Prostate gland (tissue), 2 donors: Measurements from ENCODE around the gene SMPD3. TPM values are rescaled to one million over a fixed set of nuclear protein-coding genes. Genes with fewer than 3 reads are reported as not detected.

Experiments
- DNase-seq: peaks from one replicate; pipeline ENCODE4 v3.0.0-alpha.2; 2019; ENCODE audit warnings: low spot score
- H3K27ac ChIP-seq, 2 donors: fragments of 200-600 bp; sonication (generic); 2 replicates each; pipeline ENCODE4 v1.5.1; 2017 to 2019
- H3K27me3 ChIP-seq: fragments of 200-600 bp; sonication (generic); replicated peaks from 2 replicates; pipeline ENCODE4 v1.5.1; 2019; ENCODE audit not compliant: insufficient read depth
- H3K36me3 ChIP-seq, 2 donors: fragments of 200-600 bp; sonication (generic); 1 replicate in 1 of 2; 2 replicates in 1 of 2; pipeline versions ENCODE4 v1.5.1 to v1.8.1; 2017 to 2019
- H3K4me1 ChIP-seq: fragments of 200-600 bp; sonication (generic); replicated peaks from 2 replicates; pipeline ENCODE4 v1.5.1; 2019
- H3K4me3 ChIP-seq, 2 donors: fragments of 200-600 bp; sonication (generic); 2 replicates each; pipeline ENCODE4 v1.5.1; 2017 to 2019
- H3K9me3 ChIP-seq: fragments of 200-600 bp; sonication (generic); 2 replicates; pipeline ENCODE4 v1.5.1; 2017
- CTCF ChIP-seq, 4 experiments: fragments of 200-600 bp in 2 of 4; fragments of 450-650 bp in 2 of 4; sonication (generic) in 2 of 4; IDR thresholded peaks; 1 replicate in 3 of 4; 2 replicates in 1 of 4; pipeline ENCODE4 v1.5.1; 2016 to 2019; ENCODE audit warnings: antibody characterized with exemption in 4 of 4, mild to moderate bottlenecking in 2 of 4, moderate library complexity in 2 of 4
- POLR2A ChIP-seq: fragments of 450-650 bp; IDR thresholded peaks from one replicate; pipeline ENCODE4 v1.6.1; 2016; ENCODE audit warnings: antibody characterized with exemption, mild to moderate bottlenecking
- POLR2AphosphoS5 ChIP-seq: sonication (generic); formaldehyde crosslinking; IDR thresholded peaks from one replicate; pipeline ENCODE4 v1.6.1; 2017; ENCODE audit warnings: antibody characterized with exemption
- WGBS: methylation state at CpG from one replicate; pipeline ENCODE4 v1.1.5; 2018; 5-methylcytosine and 5-hydroxymethylcytosine counted together
- intact Hi-C: fragments of 100-400 bp; cut with DNase I; formaldehyde crosslinking; loops from one replicate; pipeline ENCODE4 v1.14.2; 2022
- total RNA-seq, 2 donors: library from RNA; depleted of rRNA; stranded (reverse); fragments of >200 nt; gene quantifications; one replicate each; pipeline ENCODE4 v1.1.0, GENCODE V29; 2016

SMPD3 gene
- total RNA-seq, 2 donors from 2014 or later = 4.7 to 27.8 TPM

GRCh38 chr16:68356919-68357286, 91.4 kb downstream of the SMPD3 start:
- no peaks in the 10 kb centered on the region for H3K9me3 ChIP-seq
- 90% methylated on average over 5 of the region's 5 CpGs for WGBS
- H3K27ac ChIP-seq = no peak overlapping the region
- no peak overlapping the region for H3K4me3 ChIP-seq
- DNase-seq = no peak
- peaks cover 3% of the 10 kb centered on the region for H3K4me1 ChIP-seq
- H3K36me3 ChIP-seq = peaks cover 10% of the 10 kb centered on the region in 2 donors
- intact Hi-C loops = no loop called here
- no peaks in the 10 kb centered on the region for H3K27me3 ChIP-seq
- TF ChIP-seq POLR2A = no peak
- TF ChIP-seq POLR2AphosphoS5 = no peak
- TF ChIP-seq CTCF (IDR thresholded peaks at IDR 0.05) = no peak

DNA sequence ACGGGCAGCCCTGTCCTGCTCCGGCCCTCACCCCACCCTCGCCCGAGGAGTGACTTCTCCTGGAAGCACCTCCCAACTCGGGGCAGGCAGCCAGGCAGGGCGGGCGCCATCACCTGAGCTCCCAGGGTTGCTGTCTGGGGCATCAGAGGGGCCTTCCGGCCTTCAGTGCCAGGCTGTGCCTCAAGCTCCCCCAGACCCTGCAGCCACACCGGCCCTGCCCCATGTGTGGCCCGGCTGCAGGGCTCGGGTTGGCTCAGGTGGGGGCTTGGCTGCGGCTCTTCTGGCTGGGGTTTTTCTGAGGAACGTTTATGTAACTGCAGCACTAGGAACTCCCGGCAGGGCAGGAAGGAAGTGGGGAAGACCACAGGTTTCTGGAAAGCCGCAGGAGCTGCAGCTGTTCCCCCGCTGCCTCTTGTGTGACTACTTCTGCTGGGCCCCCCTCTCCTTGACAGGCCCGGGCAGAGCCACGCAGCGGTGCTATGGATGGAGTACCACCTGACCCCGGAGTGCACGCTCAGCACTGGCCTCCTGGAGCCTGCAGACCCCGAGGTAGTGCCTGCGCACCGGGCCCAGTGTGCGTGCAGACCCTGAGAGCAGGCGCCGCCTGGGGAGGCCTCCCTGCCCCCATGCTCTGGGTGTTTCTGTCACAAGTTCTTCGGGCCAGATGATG, 91.9 kb downstream of the SMPD3 start:
- Histone ChIP-seq H3K27ac (no peak overlapping the region), H3K4me1 (peaks cover under 1% of the 10 kb centered on the region), H3K9me3 (no peaks in the 10 kb centered on the region), H3K4me3 (no peak overlapping the region), H3K27me3 (no peaks in the 10 kb centered on the region), H3K36me3 (peaks cover 10% of the 10 kb centered on the region in 2 donors)
- intact Hi-C loops = no loop called here
- WGBS = 83% methylated on average over 26 of the region's 28 CpGs
- no peak for DNase-seq
- no peak for TF ChIP-seq CTCF (IDR thresholded peaks at IDR 0.05)
- TF ChIP-seq POLR2AphosphoS5 = no peak
- no peak for TF ChIP-seq POLR2A

GRCh38 chr16:68355447-68356248, 92.7 kb downstream of the SMPD3 start:
- Histone ChIP-seq H3K9me3 (no peaks in the 10 kb centered on the region), H3K27me3 (no peaks in the 10 kb centered on the region), H3K27ac (no peak overlapping the region), H3K36me3 (peaks cover 10% of the 10 kb centered on the region in 2 donors), H3K4me1 (no peaks in the 10 kb centered on the region), H3K4me3 (no peak overlapping the region)
- intact Hi-C loops = no loop called here
- no peak for DNase-seq
- 84% methylated on average over 26 of the region's 28 CpGs for WGBS
- no peak for TF ChIP-seq POLR2A
- TF ChIP-seq POLR2AphosphoS5 = no peak
- TF ChIP-seq CTCF (IDR thresholded peaks at IDR 0.05) = no peak

DNA sequence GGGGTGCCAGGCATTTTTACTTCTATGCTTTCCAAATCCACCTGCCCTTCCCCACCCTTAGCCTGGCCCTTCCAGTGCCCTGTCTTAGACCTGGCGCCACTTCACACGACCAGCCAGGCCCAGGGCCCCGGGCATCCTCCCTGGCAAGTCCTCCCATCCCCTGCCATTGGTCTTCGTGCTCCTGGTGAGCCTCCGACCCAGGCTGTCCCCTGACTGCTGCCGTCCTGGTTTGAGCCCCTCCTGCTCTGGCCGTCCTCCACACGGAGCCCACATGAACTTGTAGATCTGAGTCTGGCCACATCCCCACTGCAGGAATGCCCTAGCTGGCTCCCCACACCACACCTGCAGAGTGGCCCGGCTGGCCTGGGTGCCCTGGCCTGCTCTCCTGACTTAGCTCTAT, 93.5 kb downstream of the SMPD3 start:
- Histone ChIP-seq H3K9me3 (no peaks in the 10 kb centered on the region), H3K4me1 (no peaks in the 10 kb centered on the region), H3K27me3 (no peaks in the 10 kb centered on the region), H3K4me3 (no peak overlapping the region), H3K36me3 (peaks cover 10% of the 10 kb centered on the region in 2 donors), H3K27ac (no peak overlapping the region)
- 90% methylated on average over 9 of the region's 9 CpGs for WGBS
- intact Hi-C loops = no loop called here
- no peak for DNase-seq
- TF ChIP-seq CTCF (IDR thresholded peaks at IDR 0.05) (no peak), POLR2AphosphoS5 (no peak), POLR2A (no peak)
